ENCODE results near the gene ELF4.

Gene ELF4

DNA sequence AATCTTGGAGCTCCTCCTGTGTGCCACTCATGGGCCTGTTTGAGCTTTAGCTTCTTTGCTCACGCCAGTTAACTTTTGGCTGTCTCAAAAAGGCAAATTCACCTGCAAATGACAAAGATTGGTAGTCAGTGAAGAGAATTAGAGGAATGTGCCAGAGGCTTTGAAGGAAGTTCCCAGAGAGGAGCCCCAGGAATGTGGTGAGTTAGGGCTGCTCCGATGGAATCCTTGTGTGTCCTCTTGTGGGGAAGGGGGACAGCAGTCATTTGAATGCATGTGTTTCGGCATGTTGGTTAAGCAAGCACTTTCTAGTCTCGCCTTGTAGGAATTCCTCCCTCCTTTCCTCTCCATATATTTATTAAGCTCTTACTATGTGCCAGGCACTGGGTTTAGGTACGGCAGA lies 62.9 kb downstream of the ELF4 start:
- no peak for DNase-seq (ENCODE audit: low spot score)

DNA sequence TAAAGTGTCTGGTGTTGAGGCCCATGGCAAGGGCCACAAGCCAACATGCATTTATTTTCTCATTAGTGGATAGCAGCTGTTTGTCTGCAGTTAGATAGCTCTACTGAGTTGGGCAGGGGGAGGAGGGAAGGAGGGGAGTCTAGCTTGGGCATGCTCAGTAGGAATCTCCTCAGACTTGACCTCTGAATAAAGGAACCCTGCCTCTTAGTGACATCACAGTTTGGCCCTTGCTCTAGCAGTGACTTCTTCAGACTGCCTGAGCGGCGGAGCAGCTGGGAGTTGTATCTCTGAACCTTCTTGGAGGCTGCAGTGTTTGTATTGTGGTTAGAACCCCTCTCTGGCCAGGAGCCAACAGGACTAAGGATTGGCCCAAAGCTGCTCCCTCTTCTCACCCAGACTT lies 70.5 kb downstream of the ELF4 start:
- DNase-seq (ENCODE audit: low spot score) = no peak

DNA sequence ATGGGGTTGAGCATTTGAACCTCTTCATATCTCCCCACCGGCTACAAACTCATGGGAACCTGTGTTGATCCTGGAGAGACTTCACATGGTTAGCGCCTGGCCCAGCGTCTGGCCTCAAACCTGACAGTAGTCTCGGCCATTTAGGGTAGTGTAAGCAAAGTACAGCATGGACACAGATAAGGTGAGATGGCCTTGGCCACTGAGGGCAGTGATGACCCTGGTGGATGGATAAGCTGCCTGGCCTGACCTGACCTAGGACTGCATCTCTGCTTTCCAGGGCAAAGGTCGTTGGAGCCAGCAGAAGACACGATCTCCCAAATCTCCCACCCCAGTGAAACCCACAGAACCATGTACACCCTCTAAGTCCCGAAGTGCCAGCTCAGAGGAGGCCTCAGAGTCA lies 76.1 kb downstream of the ELF4 start:
- no peak for DNase-seq (ENCODE audit: low spot score)

DNA sequence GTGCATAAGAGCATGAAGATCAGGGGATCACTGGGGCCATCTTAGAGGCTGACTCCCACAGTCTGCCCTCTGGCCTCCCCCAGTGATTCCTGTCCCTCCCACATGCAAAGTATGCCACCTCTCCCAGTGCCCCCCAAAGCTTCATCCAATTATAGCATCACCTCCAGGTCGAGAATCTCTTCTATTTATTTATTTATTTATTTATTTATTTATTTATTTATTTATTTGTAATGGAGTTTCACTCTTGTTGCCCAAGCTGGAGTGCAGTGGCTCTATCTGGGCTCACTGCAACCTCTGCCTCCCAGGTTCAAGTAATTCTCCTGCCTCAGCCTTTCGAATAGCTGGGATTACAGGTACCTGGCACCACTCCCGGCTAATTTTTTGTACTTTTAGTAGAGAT lies 77.7 kb downstream of the ELF4 start:
- DNase-seq (ENCODE audit: low spot score) = no peak

DNA sequence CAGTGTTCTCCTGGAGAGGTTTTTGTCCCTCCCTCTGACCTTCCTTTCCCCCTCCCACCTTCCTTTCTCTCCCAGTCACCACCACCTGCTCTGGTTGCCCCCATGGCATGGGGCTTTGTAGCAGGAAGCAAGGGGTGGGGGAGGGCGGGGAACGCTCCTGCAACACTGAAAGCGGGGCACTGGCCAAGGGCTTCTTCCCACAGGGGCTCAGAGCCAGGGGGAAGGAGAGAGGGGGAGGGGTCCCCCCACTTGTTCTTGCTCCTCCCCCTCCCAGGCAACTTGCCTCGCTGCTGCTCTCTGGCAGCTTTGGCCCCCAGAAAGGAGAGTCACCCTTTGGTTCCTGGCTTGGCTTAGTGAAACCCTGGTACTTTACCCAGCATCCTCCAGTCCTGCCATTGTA lies 79.5 kb downstream of the ELF4 start:
- no peak for DNase-seq (ENCODE audit: low spot score)

DNA sequence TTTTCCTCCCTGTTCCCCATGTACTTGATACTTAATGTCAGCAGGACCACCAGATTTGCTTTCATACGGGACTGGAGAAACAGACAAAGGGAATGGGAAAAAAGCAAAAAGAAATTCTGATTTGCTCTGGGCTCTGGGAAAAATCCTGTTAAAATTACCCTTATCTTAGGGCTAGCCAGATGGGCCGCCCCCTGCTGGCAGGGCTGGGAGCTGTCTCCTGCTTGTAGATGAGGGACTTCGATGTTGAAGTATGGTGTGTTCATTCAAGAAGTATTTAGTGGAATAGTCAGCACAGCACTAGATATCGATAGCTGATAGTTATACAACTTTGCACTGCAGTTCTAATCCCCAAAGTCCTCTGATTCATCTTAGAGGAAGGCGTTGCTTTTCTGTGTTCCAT lies 82.1 kb downstream of the ELF4 start:
- peak; percentile 24 for DNase-seq (ENCODE audit: low spot score)

DNA sequence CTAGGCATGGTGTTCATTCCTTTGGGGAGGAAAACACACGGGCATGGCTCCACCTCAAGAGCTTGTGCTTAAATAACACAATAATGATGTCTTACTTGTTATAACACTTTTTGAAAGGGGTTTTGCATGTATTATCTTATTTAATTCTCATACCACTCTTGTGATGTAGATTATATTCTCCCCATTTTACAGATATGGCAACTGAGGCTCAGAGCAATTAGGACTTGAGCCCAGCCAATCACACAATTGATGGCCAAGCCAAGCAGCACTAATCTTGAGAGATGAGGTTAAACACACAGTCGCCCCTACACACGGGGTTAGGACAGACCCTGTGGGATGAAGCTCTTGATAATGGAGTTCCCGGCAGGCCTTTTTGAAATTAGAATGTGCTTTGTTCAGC lies 82.7 kb downstream of the ELF4 start:
- DNase-seq (ENCODE audit: low spot score) = no peak

DNA sequence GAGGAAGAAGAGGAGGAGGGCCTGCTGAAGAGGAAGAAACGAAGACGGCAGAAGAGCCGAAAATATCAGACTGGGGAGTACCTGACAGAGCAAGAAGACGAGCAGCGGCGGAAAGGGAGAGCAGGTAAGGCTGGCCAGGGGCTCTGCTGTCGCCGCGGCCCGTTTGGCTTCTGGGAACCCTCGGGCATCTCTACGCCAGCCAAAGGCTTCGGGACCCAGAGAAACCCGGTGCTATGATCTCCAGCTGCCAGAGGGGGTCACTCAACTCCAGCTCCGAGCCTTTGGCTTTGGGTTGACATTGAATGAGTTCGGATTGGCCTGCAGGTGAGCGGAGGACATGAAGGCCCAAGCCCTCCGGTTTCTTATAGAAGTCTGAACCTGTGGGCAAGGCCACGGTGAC lies 85.0 kb downstream of the ELF4 start:
- DNase-seq (ENCODE audit: low spot score) = no peak

DNA sequence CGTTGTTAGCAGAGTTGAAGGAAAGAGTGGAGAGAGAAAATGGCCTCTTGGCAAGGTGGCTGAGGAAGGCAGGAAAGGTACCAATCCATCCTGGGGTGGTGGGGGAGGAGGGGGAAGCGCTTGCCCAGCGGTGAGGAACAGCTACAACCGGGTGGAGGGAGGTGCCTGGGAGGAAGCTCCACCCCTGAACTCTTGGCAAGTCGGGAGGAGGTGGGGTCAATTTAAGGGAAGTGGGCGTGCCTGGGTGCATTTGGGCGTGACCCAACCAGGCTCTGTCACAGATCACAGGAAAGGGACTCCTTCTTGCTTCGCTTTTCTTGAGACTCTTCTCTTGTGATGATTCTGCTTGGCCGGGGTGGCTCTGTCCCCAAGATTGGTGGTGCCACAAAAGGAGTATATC lies 86.2 kb downstream of the ELF4 start:
- peak; percentile 66 for DNase-seq (ENCODE audit: low spot score)

DNA sequence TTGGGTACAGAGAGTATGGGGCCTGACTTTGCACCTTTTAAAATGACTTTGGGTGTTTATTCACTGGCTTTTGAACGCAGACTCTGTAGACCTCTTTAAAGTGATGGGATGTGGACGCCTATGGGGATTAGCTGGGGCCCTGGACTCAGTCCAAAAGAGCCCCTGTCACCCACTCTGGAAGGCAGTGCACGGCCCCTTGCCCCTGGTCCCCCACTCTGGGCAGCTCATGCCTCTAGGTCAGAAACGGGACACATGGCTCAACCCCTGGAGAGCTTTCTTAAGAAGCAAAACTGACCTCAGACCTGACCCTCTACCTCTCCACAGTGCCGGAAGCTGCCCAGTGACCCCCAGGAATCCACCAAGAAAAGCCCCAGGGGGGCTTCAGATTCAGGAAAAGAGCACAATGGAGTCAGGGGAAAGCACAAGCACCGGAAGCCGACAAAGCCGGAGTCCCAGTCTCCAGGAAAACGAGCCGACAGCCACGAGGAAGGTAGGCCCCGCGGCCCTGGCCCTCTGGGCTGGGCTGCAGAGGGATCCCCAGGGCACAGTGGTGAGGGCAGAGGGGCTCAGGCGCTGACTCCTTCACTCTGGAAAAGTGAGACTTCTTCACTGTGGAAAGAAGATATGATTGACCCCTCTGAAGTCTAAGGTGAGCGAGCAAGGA lies 89.5 kb downstream of the ELF4 start:
- DNase-seq (ENCODE audit: low spot score) = no peak

DNA sequence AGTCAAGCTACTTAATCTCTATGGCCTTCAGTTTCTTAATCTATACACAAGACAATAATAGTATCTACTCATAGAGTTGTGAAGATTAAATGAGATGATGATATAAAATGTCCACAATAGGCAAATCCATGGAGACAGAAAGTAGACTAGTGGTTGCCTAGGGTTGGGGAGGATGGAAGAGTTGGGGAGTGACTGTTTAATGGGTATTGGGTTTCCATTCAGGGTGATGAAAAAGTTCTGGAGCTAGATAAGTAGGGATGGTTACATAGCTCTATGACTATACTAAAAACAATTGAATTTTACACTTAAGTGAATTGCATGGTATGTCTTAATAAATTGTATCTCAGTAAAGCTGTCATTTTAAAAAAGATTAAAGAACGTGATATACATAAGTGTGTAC lies 92.2 kb downstream of the ELF4 start:
- DNase-seq (ENCODE audit: low spot score) = no peak

DNA sequence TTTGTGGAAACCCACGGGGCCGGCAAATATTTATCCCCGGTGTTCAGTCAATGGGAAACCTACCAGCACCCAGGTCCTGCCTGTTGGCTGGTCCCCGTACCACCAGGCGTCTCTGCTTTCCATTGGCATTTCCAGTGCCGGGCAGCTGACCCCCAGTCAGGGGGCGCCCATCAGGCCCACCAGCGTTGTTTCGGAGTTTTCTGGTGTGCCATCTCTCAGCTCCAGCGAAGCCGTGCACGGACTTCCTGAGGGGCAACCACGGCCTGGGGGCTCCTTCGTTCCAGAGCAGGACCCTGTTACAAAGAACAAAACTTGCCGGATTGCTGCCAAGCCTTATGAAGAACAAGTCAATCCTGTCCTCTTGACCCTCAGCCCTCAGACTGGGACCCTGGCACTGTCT lies 95.1 kb downstream of the ELF4 start:
- DNase-seq (ENCODE audit: low spot score) = no peak

All from SW480 (cell line).